ENCODE data around the gene ZC4H2.

GRCh38 chrX:64908121-64908520 is 68.1 kb downstream of the ZC4H2 start:
- TF ChIP-seq CTCF (IDR thresholded peaks at IDR 0.05; ENCODE audit: low read depth, low read length) (no peak), POLR2A (IDR thresholded peaks at IDR 0.05; ENCODE audit: extremely low read depth, insufficient read length) (no peak), MAX (IDR thresholded peaks at IDR 0.05; ENCODE audit: low read depth, low read length) (no peak), MYC (IDR thresholded peaks at IDR 0.05; ENCODE audit: low read depth, low read length) (no peak)
